Inflammatory macrophage treated with lipopolysaccharide for 4 hours (primary cell): ENCODE data around the gene ARL6IP1.
"Not testable (repeated sequence)": the region's sequence is repeated elsewhere in the genome, so short reads cannot be mapped to it uniquely, and the experiment has no call there.

Experiments used
- DNase-seq: peaks from one replicate; pipeline ENCODE4 v3.0.0-alpha.2; 2020

ARL6IP1 gene

DNA sequence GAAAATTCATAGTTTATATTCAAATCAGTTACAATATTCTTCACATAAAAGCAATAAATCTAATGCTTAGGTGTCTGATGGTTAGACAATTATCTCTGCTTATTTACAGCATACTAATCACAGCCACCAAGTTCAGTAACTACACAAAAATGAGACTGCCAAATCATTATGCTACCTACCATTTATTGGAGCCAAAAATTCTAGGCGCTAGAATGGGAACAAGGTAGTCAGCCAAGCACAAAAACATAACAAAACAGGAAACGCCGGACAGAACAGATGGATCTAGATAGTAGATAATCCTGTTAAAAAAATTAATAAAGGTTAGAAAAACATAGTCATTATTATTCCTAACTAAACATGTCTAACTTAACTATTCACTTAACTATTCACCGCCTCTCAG is 3.6 kb downstream of the ARL6IP1 start:
- DNase-seq, result no peak

DNA sequence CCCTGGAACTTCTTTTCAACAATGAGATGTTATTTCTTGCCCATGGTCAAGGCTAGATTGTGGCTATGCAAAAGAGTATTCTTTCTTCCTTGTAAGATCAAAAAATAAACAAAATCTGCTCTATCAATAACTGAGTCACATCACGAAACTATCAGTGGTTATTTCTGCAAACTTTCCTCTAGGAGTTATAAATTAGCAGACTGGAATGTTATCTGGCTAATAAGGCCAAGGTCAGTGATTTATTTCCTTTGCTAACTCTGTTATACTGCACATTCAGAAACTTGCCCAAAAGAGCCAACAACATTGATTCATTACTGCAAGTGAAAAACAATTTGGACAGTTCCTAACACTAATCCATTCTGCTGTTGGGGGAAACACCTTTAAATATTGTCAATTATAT is 5.0 kb downstream of the ARL6IP1 start:
- no peak for DNase-seq

DNA sequence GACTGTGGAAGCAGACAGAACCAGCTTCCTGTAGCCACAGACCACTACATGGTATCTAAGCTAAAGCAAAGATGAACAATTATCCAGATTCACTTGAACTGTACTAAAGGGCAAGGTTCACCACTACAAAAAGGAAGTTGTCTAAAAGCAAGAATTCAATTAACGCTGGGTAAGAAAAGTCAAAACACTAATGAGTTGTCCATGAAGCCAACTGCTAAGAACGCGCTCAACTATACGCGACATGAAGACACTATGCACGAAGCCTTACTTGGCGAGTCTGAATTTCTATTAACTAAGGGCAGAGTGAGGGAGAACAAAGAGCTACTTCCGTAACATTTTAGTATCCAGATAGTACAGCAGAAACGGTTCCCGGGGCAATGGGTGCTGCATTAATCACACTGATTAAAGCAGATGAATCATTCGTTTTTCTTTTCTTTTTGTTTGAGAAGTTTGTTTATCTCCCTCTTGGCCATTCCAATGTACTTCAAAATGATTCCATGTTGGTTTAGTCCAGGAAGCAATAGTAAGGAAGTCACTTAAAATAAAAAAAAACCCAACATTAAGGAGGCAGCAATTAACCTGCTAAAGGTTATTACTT is 8.4 kb downstream of the ARL6IP1 start:
- DNase-seq, result no peak

DNA sequence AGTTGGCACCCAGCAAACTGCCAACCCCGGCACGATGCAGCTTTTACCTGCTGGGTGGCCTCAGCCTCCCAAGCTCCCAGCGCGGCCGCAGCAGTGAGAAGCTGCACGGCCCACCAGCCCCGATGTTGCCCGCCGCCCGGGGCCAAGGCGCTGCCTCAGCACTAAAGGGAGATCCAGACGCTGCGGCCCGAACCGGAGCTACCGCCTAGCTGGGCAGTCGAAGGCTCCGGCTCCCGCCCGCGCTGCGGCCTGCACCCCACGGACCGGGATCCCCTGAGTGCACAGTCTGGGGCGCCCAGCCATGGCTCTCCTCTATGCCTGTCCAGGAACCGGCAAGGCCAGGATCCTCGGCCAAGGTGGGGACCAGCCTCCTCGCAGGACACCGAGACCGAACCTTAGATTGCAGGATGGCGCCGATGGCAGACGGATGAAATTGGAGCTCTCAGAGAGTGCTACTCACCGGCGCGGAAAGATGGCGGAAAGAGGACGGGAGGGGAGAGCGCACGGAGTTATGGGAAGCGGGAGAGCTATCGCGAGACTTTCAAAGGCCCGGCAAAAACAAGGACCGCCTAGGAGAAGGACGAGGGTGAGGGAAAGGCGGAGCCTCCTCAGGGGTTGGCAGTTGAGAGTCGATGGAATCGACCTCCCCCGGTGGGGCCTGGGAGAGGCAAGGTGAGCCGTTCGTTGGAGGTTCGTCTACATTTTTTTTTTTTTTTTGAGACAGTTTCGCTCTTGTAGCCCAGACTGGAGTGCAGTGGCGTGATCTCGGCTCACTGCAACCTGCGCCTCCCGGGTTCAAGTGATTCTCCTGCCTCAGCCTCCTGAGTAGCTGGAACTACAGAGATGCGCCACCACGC is 11.3 kb downstream of the ARL6IP1 start, which contains the start of gene RPS15A:
Gene RPS15A (minus strand): TSS at position 485 of the 857 bp plus-strand sequence. CDS start 1,221 bp downstream, outside the sequence.
- DNase-seq, result peak; percentile 96

DNA sequence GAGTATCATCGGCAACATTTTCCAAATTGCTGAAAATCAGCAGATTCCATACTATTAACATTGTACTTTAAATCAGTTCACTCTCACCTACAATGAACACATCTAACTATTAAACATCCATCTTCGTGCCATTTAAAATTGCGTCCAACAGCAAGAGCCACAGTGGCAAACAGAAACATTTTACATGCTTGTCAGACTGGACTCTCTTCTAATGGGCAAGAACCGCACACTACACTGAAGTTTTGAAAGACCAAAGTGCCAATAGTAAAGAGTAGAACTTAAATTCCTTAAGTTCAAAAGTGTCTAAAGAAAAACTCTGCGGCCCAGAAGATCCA is 11.9 kb downstream of the ARL6IP1 start:
- no peak for DNase-seq

DNA sequence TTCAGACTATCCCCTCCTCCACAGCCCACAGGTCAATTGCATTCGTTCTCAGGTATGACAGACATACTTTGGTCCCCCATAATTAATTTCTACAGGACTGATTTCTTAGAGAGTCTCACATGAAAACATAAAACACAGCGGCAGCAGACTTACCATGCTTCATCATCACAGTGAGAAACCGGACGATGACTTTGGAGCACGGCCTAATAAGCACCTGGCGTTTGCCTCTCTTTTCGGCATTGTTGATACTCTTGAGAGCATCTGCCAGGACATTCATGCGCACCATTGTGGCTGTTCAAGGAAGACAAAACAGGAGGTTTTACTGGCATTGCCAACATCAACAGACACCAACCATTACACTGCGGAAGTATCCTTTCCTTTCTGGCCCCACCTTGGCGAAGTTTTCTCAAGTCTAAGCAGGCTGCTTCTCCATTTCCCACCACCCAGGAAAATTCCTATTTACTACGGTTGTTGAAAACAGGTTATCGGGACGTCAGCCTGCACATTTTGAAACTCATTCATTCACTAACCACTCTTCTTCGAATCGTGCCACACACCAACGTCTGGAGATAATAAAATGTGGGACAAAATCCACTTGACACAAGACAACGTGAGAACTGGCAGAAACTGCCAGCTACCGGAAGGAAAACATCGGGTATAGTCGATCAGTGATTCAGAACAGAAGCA is 12.4 kb downstream of the ARL6IP1 start:
- DNase-seq, result no peak

DNA sequence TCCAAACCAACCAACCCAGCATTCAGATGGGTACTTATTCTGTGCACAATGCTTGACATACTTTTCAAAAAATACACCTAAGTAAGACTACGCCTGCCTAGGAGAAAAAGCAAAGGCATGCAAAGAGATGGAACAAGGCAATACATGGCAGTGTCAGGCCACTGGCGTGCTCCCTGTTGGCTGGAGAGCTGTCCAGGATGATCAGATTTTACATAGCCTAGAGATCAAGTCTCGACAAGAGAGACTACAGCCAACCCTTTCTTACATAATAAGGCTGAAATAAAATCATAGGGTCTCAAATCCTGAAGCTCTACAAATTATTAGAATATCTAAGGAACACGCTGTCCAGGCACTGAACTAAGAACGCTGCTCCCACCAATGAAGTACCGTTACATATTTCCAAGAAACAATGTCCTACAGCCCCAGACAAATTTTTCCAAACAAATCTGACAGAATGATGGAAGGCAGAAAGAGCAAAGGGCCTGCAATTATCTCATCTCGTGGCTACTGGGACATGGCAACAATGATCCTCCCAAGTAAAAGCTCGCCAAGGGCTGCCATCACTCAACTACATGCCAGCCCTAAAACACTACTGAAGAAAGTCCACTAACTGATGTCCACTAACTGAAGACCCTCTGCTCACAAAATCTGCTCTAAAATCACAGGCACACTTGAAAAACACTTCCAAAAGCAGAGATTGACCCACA is 16.3 kb downstream of the ARL6IP1 start:
- DNase-seq, result no peak

DNA sequence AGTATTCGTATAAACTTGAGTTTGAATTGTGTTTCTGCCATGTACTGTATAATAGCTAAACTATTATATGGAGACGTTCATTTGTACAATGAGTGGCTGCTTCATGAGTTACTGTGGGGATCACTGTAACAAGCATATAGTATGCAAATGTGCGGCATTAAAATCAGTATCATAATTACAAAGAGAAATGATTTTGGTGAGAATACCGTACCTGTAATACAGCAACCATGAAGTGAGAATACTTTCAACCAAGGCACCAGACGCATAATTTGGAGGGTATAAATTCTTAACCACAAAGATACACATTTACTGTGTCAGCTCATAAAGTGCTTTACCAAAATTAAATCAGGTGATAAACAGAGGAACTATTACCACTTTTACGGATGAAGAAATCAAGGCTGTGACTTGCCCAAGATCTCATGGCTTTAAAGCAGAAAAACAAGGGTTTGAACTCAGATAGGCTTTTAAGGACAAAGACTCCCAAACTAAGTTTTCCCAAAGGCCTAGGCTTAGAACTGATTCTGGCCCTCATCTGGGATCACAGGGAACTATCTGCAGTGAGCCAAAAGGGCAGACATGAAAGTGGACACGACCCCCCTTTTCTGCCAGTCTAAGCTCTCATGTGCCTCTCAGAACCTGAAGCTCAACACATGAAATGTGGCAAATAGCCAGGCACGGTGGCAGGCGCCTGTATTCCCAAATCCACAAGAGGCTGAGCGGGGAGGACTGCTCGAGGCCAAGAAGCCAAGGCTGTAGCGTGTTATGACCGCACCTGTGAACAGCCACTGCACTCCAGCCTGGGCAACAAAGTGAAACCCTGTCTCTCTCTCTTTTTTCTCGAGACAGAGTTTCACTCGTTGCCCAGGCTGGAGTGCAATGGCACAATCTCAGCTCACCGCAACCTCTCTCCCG is 17.7 kb downstream of the ARL6IP1 start:
- DNase-seq, result no peak

DNA sequence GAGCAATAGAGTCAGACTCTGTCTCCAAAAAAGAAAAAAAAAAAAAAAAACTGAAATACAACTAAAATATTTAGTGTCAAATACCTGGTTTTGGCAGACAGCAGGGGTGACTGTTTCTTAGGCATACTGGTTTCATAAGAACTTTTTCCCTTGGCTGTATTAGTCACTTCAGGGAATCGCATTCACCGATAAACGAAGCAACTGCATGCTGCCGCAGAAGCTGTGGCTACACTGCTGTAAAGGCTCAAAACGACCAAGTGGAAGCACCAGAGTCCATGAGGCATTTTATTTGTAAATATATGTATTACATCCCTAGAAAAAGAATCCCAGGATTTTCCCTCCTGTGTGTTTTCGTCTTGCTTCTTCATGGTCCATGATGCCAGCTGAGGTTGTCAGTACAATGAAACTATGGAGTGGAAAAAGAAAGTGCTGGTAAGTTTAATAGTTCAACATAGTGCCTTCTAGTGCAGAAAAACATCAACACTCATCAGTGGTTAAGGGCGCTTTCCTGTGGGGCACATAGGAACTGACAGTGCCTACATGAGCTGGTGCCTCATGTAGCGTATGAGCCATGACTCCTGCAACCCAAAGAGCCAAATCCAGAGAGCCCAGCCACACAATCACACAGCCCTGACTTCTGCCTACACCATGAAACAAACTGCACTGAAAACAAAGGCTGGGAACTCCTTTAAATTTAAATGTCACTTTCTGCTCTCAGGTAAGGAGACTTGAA is 18.5 kb downstream of the ARL6IP1 start:
- no peak for DNase-seq

DNA sequence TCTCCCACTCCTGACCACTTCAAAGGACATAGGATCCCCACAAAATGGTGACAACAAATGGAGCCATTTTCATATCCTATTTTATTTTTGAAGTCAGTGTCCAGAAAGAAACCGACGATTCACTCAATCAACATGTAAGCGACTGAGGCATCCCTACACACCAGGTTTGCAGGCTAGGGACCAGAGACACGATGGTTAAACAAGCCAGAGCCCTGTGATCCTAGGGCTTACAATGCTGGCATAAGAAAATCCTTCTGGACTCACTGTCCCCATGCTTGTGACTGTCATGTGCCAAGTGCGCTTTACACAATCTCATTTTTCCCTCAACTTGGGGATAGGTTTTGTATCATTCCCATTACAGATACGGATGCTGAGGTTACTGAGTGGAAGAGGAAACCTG is 20.1 kb downstream of the ARL6IP1 start:
- DNase-seq, result not testable (repeated sequence)

DNA sequence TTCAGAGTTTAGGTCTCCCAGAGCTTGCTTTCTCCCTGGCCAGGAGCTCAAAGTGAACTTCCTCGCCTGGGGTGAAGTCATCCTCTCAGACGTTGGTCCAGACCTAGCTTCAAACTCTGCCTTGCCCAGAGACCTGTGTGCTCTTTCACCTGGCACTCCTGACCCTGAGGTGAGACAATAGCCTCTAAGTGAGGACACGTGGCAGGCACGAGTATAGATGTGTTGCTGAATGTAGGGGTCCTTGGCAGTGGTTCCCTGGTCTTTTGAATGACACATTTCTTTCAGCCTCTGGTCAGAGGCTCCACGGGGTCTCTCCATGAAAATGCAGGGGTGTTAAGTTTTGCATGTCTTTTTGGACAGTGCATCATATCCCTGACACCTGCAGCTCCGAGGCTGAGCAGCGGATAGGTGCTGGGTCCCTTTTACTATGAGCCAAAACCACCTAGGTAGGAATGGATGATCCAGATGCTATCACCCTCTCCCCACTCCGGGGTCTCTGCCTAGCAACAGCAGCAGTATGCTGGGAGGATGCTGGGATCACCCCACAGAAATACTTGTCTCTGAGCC is 20.8 kb downstream of the ARL6IP1 start:
- DNase-seq, result not testable (repeated sequence)

DNA sequence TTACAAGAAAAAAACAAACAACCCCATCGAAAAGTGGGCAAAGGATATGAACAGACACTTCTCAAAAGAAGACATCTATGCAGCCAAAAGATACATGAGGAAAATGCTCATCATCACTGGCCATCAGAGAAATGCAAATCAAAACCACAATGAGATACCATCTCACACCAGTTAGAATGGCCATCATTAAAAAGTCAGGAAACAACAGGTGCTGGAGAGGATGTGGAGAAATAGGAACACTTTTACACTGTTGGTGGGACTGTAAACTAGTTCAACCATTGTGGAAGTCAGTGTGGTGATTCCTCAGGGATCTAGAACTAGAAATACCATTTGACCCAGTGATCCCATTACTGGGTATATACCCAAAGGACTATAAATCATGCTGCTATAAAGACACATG is 23.7 kb downstream of the ARL6IP1 start:
- not testable (repeated sequence) for DNase-seq

DNA sequence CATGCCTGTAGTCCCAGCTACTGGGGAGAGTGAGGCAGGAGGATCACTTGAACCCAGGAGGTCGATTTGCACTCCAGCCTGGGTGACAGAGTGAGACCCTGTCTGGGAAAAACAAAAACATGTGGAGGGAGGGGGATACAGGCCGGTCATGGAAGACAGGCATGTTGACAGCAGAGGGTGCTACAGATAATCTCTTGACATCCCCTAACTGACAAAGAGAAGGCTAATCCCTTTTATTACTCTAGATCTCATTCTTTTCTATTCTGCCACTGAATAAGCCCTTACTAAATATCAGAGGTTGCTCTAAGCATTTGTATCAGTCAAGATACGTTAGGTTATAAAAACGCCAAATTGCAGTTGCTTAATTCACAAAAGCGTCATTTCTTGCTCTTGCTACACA is 25.0 kb downstream of the ARL6IP1 start:
- not testable (repeated sequence) for DNase-seq

DNA sequence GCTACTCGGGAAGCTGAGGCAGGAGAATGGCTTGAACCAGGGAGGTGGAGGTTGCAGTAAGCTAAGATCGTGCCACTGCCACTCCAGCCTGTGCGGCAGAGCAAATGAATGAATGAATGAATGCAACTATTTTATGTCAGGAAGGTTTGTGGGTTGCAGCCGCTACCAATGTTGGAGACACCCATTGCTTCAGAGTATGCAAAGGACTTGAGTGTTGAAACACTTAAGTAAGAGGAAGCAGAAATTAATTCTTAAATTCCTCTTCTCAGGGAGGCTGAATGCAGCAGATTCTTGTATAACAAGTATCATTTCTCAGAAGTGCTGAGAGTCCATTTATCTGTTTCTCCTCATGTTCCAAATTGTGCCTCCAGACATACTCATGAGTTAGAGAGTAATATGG is 26.7 kb downstream of the ARL6IP1 start:
- DNase-seq, result peak; percentile 69

DNA sequence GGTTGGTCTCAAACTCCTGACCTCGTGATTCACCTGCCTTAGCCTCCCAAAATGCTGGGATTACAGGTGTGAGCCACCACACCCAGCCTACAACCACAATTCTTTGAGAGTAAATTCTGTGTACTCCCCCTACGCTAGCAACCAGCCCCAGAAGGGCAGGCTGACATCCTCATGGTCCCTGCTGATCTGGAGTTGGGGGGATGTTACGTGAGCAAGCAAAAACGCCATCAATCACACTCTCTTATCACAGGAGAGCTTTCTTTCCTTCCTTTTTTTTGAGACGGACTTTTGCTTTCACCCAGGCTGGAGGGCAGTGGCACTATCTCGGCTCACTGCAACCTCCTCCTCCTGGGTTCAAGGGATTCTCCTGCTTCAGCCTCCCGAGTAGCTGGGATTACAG is 29.2 kb downstream of the ARL6IP1 start:
- DNase-seq, result not testable (repeated sequence)

DNA sequence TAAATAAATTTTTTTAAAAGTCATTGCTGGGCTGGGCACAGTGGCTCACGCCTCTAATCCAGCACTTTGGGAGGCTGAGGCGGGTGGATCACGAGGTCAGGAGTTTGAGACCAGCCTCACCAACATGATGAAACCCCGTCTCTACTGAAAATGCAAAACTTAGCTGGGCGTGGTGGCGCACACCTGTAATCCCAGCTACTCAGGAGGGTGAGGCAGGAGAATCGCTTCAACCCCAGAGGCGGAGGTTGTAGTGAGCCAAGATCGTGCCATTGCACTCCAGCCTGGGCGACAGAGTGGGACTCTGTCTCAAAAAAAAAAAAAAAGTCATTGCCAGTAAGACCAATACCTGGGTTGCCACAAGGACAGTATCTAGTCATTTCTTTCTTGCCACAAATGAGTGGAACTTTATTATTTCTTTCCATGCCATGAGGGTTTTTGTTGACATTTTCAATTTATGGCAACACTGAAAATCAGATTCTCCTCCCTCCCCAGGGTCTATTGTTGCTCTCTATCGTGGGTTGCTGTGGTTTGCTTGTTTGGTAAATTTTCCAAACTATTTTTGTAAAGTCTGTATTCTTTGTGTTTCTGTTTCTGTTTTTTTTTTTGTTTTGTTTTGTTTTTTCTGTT is 30.9 kb downstream of the ARL6IP1 start:
- not testable (repeated sequence) for DNase-seq

DNA sequence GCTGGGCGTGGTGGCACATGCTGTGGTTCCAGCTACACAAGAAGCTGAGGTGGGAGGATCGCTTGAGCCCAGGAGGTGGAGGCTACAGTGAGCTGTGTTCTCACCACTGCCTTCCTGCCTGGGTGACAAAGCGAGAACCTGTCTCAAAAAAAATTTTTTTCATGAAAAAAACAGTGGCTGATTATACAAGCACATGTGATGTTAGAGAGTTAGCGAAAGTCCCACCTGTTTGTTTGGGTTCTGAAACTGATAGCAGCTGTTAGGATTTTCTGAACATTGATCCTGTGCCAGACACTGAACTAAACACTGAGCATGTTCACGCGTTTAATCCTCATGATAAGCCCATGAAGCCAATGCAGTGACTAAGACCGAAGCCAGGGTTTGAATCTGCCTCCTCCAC is 34.1 kb downstream of the ARL6IP1 start:
- not testable (repeated sequence) for DNase-seq

DNA sequence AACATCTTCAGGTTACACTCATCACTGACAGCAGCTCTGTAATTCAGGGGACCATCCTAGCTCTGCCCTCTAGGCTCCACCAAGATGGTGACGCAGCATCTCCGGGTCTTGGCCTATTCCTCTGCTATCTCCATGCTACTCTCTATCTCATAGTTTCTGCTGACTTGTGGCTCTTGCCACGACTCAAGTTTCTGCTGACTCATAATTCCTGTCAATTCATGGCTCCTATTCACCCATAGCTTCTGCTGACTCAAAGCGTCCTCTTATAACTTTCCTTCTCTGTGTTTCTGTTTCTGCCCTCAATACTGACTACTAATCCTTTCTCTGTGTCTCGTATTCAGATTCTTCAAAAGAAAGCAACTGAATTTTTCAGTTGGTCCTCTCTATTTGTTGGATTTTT is 38.6 kb downstream of the ARL6IP1 start:
- not testable (repeated sequence) for DNase-seq

DNA sequence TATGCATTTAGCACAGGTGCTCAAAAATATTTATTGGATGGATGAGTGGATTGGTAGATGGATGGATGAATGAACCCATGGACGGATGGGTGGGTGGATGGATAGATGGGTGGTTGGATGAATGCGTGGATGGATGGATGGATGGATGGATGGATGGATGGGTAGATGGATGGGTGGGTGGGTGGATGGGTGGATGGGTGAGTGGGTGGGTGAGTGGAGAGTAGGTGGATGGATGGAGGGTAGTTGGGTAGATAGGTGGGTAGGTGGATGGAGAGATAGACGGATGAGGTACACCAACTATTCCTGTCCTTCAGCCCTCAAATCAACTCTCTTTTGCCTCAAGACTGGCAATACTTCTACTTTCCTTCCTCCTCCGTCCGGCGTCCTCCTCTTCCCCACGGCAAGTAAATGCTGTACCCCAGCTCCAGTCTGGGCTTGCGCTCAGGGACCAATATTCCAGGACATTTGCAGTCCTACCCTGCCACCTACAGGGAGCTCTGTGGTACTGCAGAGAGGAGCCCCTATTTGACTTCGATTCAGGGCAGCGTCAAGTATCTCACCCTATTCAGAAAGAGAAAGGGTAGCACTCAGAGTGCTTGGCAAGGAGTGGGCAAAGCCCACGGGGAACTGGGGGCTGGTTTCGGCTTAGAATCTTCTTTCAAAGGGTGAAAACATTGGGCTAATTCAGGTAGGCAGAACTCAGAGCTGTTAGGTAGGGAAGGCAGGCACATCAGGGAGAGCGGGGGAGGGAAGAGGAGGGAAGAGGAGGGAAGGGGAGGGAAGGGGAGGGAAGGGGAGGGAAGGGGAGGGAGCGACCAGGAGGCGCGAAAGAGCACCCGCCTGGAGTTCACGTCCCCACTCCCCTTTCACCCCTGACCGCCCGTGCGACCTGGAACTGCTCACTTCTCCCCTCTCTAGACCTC is 41.5 kb downstream of the ARL6IP1 start:
- not testable (repeated sequence) for DNase-seq
